SK-N-SH (cell line): ENCODE measurements around the gene ARHGEF26.

Source experiments
- ELF1 ChIP-seq: IDR thresholded peaks from 2 replicates; pipeline ENCODE4 v1.4.0; 2012
- EP300 ChIP-seq, 2 experiments: IDR thresholded peaks; 2 replicates each; pipeline versions ENCODE4 v1.4.0 to v1.6.1; 2012; ENCODE audit warnings: borderline replicate concordance in 1 of 2, low read depth in 1 of 2, low read length in 1 of 2
- MXI1 ChIP-seq: IDR thresholded peaks from 2 replicates; pipeline ENCODE4 v1.6.1; 2012; ENCODE audit warnings: mild to moderate bottlenecking, low read depth, low read length, improper control_type of control experiment
- POLR2AphosphoS5 ChIP-seq: IDR thresholded peaks from 2 replicates; pipeline ENCODE4 v1.6.1; 2012; ENCODE audit warnings: low read depth, low read length
- SIN3A ChIP-seq: IDR thresholded peaks from 2 replicates; pipeline ENCODE4 v1.6.1; 2012; ENCODE audit warnings: low read depth, mild to moderate bottlenecking, low read length, moderate library complexity, borderline replicate concordance
- SMC3 ChIP-seq: IDR thresholded peaks from 2 replicates; pipeline ENCODE4 v1.6.1; 2012; ENCODE audit warnings: low read depth, low read length, improper control_type of control experiment
- TEAD4 ChIP-seq: IDR thresholded peaks from 2 replicates; pipeline ENCODE4 v1.4.0; 2012; ENCODE audit warnings: mild to moderate bottlenecking, borderline replicate concordance; ENCODE audit not compliant: insufficient read depth
- YY1 ChIP-seq: IDR thresholded peaks from 2 replicates; pipeline ENCODE4 v1.4.0; 2012; ENCODE audit warnings: low read depth, mild to moderate bottlenecking
- TF ChIP-seq, protein P1 (sequence below): fragments of 200-600 bp; sonication (generic); IDR thresholded peaks from 2 replicates; pipeline ENCODE4 v1.6.1; 2017; ENCODE audit warnings: antibody characterized with exemption, mild to moderate bottlenecking, moderate library complexity
- TF ChIP-seq, protein P2 (sequence below): fragments of 150-350 bp; IDR thresholded peaks from 2 replicates; pipeline ENCODE4 v1.6.1; 2017; ENCODE audit warnings: antibody characterized with exemption, low read length, low read depth, borderline replicate concordance
- TF ChIP-seq, protein P3 (sequence below): IDR thresholded peaks from 2 replicates; pipeline ENCODE4; 2012
- TF ChIP-seq, protein P4 (sequence below): fragments of 150-350 bp; IDR thresholded peaks from 2 replicates; pipeline ENCODE4 v1.6.1; 2016; ENCODE audit warnings: mild to moderate bottlenecking, low read depth, low read length

DNA sequence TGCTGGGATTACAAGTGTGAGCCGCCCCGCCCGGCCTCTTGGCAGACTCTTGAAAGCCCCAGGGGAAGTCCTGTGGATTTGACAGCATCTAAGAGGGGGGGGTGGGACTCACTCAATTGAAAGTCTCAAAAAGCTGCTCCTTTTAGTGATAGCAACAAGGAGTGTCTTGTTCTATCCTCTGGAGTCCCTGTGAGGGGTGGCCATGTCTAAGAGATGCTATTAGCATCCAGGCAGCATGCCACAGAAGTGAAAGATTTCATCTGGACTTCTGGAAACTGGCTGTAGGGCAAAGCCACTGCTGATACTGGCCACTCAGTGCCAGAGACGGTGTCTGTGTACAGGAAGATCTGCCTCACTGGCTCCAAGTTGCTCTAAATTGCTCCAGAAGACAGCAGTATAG, 129.1 kb downstream of the ARHGEF26 start:
- TF ChIP-seq, protein P1, sequence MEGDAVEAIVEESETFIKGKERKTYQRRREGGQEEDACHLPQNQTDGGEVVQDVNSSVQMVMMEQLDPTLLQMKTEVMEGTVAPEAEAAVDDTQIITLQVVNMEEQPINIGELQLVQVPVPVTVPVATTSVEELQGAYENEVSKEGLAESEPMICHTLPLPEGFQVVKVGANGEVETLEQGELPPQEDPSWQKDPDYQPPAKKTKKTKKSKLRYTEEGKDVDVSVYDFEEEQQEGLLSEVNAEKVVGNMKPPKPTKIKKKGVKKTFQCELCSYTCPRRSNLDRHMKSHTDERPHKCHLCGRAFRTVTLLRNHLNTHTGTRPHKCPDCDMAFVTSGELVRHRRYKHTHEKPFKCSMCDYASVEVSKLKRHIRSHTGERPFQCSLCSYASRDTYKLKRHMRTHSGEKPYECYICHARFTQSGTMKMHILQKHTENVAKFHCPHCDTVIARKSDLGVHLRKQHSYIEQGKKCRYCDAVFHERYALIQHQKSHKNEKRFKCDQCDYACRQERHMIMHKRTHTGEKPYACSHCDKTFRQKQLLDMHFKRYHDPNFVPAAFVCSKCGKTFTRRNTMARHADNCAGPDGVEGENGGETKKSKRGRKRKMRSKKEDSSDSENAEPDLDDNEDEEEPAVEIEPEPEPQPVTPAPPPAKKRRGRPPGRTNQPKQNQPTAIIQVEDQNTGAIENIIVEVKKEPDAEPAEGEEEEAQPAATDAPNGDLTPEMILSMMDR, result no peak
- TF ChIP-seq, protein P2, sequence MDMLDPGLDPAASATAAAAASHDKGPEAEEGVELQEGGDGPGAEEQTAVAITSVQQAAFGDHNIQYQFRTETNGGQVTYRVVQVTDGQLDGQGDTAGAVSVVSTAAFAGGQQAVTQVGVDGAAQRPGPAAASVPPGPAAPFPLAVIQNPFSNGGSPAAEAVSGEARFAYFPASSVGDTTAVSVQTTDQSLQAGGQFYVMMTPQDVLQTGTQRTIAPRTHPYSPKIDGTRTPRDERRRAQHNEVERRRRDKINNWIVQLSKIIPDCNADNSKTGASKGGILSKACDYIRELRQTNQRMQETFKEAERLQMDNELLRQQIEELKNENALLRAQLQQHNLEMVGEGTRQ, result no peak
- no peak for TF ChIP-seq SIN3A
- TF ChIP-seq YY1, result no peak
- TF ChIP-seq POLR2AphosphoS5, result no peak
- no peak for TF ChIP-seq ELF1
- TF ChIP-seq MXI1, result no peak
- TF ChIP-seq, protein P3, sequence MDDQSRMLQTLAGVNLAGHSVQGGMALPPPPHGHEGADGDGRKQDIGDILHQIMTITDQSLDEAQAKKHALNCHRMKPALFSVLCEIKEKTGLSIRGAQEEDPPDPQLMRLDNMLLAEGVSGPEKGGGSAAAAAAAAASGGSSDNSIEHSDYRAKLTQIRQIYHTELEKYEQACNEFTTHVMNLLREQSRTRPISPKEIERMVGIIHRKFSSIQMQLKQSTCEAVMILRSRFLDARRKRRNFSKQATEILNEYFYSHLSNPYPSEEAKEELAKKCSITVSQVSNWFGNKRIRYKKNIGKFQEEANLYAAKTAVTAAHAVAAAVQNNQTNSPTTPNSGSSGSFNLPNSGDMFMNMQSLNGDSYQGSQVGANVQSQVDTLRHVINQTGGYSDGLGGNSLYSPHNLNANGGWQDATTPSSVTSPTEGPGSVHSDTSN, result no peak
- no peak for TF ChIP-seq TEAD4
- TF ChIP-seq EP300 (IDR thresholded peaks at IDR 0.05; ENCODE audit: borderline replicate concordance in 1 of 2, low read depth in 1 of 2, low read length in 1 of 2), result no peak
- TF ChIP-seq, protein P4, sequence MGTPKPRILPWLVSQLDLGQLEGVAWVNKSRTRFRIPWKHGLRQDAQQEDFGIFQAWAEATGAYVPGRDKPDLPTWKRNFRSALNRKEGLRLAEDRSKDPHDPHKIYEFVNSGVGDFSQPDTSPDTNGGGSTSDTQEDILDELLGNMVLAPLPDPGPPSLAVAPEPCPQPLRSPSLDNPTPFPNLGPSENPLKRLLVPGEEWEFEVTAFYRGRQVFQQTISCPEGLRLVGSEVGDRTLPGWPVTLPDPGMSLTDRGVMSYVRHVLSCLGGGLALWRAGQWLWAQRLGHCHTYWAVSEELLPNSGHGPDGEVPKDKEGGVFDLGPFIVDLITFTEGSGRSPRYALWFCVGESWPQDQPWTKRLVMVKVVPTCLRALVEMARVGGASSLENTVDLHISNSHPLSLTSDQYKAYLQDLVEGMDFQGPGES, result no peak
- TF ChIP-seq SMC3, result no peak
